ENCODE data around the gene MCM8.
"Not testable (repeated sequence)": the region's sequence is repeated elsewhere in the genome, so short reads cannot be mapped to it uniquely, and the experiment has no call there.

MCM8 gene

DNA sequence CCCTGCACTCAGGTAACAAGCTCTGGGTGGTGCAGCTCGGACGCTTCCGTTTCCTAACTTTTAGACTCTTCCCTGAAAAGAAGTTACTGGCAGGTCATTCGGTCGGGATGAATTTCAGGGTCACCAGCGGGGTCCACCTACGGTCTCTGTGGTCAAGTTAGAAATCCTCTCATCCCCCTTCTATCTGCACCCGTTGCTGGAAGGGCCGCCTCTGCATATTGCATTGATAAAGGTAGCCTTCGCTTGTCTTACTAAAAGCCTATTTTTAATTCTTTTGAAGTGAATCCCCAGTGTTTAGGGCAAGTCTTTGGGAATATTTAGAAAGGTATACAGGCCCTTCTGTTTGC lies 56.1 kb downstream of the MCM8 start:
- no peak for DNase-seq (ENCODE audit: low read depth, low spot score)

DNA sequence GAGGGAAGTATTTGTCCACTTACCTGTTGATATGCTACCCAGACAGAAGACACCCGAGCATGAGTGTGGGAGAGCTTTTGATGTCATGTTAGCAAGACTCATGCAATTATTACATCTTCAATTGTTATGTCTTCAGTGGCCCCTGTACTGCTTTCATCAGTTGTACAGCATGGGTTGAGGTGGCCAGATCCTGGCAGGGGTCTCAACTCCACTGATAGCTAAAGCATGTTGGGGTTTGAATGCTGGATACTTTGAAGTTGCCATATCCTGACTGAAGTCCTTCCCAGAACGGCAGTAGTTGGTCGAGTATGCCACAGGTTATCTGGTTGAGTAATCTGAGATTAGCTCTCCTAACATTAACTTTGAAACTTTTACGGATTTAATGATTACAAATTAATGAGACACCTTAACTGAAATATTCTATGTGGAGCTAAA lies 56.7 kb downstream of the MCM8 start:
- DNase-seq (ENCODE audit: low read depth, low spot score): no peak

GRCh38 chr20:6007529-6008103 lies 57.2 kb downstream of the MCM8 start:
- no peak for DNase-seq (ENCODE audit: low read depth, low spot score)

DNA sequence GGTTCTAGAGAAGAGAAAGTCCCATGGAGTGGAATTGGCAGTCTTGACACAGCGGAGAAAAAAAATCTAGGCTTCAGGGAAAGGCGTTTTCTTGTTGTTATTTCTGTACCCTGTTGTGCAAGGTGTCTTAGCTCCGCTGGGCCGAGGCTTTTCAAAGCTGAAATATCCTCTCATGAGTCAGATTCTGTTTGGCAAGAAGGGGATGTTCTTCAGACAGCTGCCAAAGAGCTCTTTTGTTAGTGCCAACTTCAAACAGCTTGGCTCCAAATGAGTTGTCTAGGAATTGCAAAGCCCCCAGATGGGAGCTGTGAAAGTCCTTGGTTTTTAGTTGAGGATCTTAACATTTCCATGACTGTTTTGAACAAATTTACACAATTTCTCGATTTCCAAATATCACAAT lies 57.8 kb downstream of the MCM8 start:
- DNase-seq (ENCODE audit: low read depth, low spot score): no peak

DNA sequence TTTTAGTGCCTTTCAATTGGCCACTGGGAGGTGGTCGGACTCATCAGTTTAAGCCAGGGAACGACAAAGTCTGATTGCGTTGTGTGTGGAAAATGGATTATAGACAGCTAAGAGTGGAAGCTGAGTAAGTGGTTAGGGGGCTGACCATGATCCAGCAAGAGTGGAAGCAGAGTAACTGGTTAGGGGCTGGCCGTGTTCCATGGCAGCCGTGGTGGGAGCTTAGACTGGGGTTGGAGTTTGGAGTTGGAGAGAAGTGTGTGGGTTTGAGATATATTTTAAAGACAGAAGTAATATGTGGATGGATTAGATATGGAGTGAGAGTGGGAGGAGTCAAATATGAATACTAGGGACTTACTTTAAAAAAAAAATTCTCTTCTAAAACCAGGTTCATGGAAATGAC lies 61.7 kb downstream of the MCM8 start:
- no peak for DNase-seq (ENCODE audit: low read depth, low spot score)

DNA sequence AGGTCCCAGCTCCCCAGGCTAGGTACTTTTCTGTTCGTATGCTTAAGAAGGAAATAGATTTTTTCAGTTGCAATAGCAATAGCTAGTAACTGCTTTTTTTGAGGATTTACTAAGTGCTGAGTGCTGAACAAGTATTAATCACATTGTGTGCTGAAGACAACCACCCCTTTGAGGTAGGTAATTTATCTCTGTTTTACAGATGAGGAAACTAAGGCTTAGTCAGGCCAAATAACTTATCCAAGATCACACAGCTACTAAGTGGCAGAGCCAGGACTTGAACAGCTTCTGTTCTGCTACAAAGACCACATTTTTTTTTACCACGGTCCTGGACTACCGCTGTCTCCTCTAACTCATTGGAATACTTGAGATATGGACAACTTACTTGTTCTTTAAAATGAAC lies 63.6 kb downstream of the MCM8 start:
- no peak for DNase-seq (ENCODE audit: low read depth, low spot score)

DNA sequence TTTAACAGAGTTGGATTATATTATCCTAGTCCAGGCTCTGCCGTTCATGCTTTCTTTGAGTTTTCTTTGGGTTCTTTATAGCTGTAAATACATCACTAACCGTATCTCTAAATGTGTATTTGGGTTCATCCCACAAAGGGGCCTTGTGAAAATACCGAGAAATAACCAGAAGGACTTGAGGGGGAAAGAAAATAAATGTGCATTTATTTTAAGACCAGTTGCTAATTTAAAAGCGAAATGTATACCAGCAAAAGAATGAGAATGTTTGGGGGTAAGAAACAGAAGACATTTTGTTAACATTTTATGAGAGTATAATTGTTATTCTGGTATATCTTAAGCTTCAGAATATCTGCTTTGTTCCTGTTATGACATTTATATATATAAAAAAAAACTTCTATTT lies 64.5 kb downstream of the MCM8 start:
- no peak for DNase-seq (ENCODE audit: low read depth, low spot score)

DNA sequence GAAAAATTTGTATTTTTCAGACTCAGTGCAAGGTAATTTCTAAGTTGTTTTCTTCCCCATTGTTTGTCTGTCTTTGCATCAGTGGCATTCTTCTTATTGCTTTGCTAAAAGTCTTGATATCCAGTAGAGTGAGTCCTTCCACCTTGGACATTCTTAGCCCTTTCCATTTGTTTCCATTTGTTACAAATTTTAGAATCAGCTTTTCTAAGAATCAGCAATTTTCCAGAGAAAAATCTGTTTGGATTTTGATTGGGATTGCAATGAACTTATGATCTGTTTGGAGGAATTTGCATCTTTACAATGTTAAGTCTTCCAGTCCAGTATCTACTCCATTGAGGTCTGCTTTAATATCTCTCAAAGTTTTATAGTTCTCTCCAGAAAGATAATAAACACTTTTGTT lies 67.0 kb downstream of the MCM8 start:
- DNase-seq (ENCODE audit: low read depth, low spot score): no peak

DNA sequence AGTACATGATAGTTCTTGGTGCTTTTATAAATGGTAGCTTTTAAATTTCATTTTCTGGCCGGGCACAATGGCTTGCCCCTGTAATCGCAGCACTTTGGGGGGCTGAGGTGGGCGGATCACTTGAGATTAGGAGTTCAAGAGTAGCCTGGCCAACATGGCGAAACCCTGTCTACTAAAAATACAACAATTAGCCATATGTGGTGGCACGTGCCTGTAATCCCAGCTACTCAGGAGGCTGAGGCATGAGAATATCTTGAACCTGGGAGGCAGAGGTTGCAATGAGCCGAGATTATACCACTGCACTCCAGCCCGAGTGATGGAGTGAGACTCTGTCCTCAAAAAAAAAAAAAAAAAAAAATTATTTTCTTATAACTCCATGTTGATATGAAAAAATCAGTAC lies 67.4 kb downstream of the MCM8 start:
- DNase-seq (ENCODE audit: low read depth, low spot score): no peak

- DNase-seq (ENCODE audit: low read depth, low spot score): no peak
Observed at GRCh38 chr20:6024768-6025167, 74.3 kb downstream of the MCM8 start.

DNA sequence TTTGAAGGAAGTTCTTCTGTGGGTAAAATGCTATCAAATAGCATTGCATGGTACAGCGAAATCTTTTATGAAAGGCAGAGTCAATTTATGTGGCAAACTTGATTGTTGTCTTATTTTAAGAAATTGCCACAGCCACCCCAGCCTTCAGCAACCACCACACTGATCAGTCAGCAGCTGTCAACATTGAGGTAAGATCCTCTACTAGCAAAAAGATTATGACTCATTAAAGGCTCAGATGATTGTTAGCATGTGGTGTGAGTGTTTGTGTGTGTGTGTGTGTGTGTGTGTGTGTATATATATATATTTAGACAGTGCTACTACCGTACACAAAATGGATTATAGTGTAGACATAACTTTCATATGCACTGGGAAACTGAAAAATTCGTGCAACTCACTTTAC lies 75.6 kb downstream of the MCM8 start:
- DNase-seq (ENCODE audit: low read depth, low spot score): no peak

- DNase-seq (ENCODE audit: low read depth, low spot score): no peak
Observed at GRCh38 chr20:6028818-6029217, 78.4 kb downstream of the MCM8 start.

DNA sequence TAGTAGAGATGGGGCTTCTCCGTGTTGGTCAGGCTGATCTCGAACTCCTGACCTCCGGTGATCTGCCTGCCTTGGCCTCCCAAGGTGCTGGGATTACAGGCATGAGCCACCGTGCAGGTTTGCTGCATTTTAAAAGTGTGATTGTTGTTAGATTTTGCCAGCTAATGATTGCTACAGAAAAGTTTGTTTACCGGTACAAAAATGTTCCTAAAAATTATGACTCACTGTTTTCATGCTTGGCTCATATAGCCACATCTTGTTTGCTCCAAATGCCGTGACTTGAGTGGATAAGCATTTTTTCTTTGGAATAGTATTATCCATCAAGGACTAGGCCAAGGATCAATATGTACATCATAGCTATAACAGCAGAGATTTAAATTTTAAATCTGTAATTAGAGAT lies 79.1 kb downstream of the MCM8 start:
- no peak for DNase-seq (ENCODE audit: low read depth, low spot score)

DNA sequence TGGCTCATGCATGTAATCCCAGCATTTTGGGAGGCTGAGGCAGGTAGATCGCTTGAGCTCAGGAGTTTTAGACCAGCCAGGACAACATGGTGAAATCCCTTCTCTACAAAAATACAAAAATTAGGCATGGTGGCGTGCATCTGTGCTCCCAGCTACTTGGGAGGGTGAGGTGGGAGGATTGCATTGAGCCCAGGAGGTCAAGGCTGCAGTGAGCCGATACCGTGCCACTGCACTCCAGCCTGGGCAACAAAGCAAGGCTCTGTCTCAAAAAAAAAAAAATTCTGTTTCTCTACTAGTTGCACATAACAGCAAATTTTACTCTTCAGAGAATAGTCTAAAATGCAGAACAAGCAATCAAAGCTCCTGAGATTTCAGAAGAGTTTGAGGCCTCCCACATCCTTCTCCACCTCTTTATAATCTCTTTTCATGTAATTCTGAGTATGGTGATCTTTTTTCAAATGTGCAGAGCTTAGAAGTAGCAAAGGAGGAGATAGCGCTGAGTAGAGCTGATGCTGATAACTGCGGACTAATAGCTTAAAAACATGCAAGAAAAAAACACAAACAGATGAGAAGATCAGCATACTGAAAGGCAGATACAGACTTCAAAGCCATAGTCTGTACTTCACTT lies 80.1 kb downstream of the MCM8 start:
- no peak for DNase-seq (ENCODE audit: low read depth, low spot score)

GRCh38 chr20:6032907-6033306 lies 82.5 kb downstream of the MCM8 start:
- DNase-seq (ENCODE audit: low read depth, low spot score): not testable (repeated sequence)

- DNase-seq (ENCODE audit: low read depth, low spot score): no peak
Observed at GRCh38 chr20:6034134-6034969, 83.9 kb downstream of the MCM8 start.

- DNase-seq (ENCODE audit: low read depth, low spot score): no peak
Observed at GRCh38 chr20:6036213-6036612, 85.8 kb downstream of the MCM8 start.

- no peak for DNase-seq (ENCODE audit: low read depth, low spot score)
Observed at GRCh38 chr20:6037082-6037481, 86.6 kb downstream of the MCM8 start.

DNA sequence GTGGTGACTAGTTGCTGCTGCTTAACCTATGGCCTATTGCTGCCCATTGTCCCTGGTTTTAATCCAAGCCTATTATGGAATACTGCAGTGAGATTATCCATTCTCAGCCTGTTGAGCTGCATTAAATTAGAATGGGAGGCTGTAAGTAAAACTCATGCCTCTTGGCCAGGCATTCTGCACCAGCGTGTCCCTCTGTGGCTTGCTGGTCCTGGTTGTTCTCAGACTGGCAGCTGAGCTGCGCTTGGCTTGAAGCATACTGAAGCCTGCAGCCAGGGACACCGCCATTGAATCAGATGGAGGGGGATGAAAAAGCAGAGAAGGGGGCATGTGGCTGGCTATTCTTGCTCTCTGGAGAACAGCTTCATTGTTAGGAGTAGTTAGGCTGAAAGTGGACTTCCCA lies 87.8 kb downstream of the MCM8 start:
- no peak for DNase-seq (ENCODE audit: low read depth, low spot score)

DNA sequence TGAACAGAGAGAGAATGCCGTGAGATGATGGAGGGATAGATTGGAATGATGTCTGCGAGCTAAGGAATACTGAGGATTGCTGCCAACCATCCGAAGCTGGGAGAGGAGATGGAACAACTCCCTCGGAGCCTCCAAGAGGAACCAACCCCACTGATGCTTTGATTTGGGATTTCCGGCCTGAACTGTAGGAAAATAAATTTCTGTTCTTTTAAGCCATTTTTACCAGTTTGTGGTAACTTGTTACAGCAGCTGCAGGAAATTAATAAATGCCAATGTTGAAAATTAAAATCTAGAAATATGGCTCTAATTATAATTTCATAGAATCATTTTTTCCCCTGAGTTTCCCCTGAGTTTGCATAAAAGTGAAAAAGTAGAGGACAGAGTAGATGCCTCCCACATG lies 89.3 kb downstream of the MCM8 start:
- DNase-seq (ENCODE audit: low read depth, low spot score): no peak

GRCh38 chr20:6040540-6040939 lies 90.1 kb downstream of the MCM8 start:
- DNase-seq (ENCODE audit: low read depth, low spot score): no peak

DNA sequence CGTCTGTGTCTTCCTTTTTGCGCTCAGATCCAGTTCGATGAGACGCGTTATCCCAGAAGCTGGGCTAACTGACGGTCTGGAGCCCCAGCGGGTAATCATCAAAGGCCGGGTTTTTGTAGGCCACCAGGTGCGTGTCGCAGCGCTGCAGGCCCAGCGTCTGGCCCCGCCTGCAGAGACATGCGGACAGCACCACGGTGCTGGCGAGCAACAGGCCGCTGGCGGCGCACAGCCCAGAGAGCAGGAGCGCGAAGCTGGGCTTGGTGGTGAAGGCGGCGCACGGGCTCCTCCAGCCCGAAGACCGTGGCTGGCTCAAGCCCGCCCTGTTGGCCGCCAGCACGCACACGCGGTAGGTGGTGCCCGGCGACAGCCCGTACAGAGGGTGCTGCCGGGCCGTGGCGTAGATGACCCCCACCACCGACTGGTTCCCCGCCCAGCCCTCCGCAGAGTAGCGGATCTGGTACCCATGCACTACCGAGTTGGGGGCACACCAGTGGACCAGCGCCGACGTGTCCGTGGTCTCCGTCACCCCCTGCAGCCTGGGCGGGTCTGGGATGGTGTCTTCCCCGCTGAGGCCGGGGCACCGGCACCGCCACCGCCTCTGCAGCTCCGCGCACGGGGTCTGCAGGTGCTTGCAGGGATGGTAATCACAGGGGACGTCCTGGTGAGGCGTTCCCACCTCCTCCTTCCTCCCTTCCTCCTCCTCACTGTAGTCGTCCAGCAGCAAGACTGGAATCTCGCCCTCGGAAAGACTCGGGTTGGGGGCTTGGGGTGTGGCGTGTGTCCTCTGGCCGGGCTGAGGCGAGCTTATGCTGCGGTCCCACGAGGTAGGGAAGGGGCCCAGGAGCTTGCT lies 90.7 kb downstream of the MCM8 start:
- DNase-seq (ENCODE audit: low read depth, low spot score): no peak

Measured in iPS DF 19.7 (cell line).